Medulla oblongata (tissue), 1 donor: ENCODE data around the gene PRMT1.

Experiments
- DNase-seq: peaks from one replicate; pipeline ENCODE4 v3.0.0-alpha.2; 2015; ENCODE audit errors: extremely low spot score

The PRMT1 gene

GRCh38 chr19:49667473-49667872 lies 9.6 kb upstream of the PRMT1 start:
- no peak for DNase-seq

GRCh38 chr19:49669516-49669915 lies 7.6 kb upstream of the PRMT1 start:
- no peak for DNase-seq

- DNase-seq, result peak; percentile 80
These were observed 4.7 kb upstream of the PRMT1 start for GRCh38 chr19:49672131-49672919.

GRCh38 chr19:49676136-49676783 lies 811 bp upstream of the PRMT1 start:
- no peak for DNase-seq

- peak; percentile 100 for DNase-seq
These were observed 264 bp upstream of the PRMT1 start for GRCh38 chr19:49676784-49677230.

- peak; percentile 76 for DNase-seq
These were observed 1.0 kb downstream of the PRMT1 start for GRCh38 chr19:49677901-49678674.

- DNase-seq, result no peak
These were observed 2.1 kb downstream of the PRMT1 start for GRCh38 chr19:49678985-49679770.

GRCh38 chr19:49679771-49680413 lies 2.8 kb downstream of the PRMT1 start:
- DNase-seq, result no peak

GRCh38 chr19:49680421-49681351 lies 3.6 kb downstream of the PRMT1 start:
- peak; percentile 86 for DNase-seq

GRCh38 chr19:49681830-49682229 lies 4.8 kb downstream of the PRMT1 start:
- no peak for DNase-seq

- DNase-seq, result no peak
These were observed 5.2 kb downstream of the PRMT1 start for GRCh38 chr19:49682274-49682673.

- no peak for DNase-seq
These were observed 6.8 kb downstream of the PRMT1 start for GRCh38 chr19:49683814-49684250.

GRCh38 chr19:49684251-49684982 lies 7.3 kb downstream of the PRMT1 start:
- no peak for DNase-seq

- no peak for DNase-seq
These were observed 8.0 kb downstream of the PRMT1 start for GRCh38 chr19:49684983-49685553.

GRCh38 chr19:49685845-49686332 lies 8.8 kb downstream of the PRMT1 start:
- DNase-seq, result no peak

GRCh38 chr19:49686503-49687088 lies 9.5 kb downstream of the PRMT1 start:
- no peak for DNase-seq

- DNase-seq, result no peak
These were observed 10.1 kb downstream of the PRMT1 start for GRCh38 chr19:49687150-49687549.

- DNase-seq, result no peak
These were observed 10.7 kb downstream of the PRMT1 start for GRCh38 chr19:49687566-49688316.
